GM21529 (cell line): ENCODE results near the gene RPTOR.
"Not testable (repeated sequence)": the region's sequence is repeated elsewhere in the genome, so short reads cannot be mapped to it uniquely, and the experiment has no call there.

Experiments
- ATAC-seq: cut with Tn5 transposase; IDR thresholded peaks from one replicate; pipeline ENCODE4 v1.9.1; 2021; ENCODE audit not compliant: unreplicated experiment

Gene RPTOR

DNA sequence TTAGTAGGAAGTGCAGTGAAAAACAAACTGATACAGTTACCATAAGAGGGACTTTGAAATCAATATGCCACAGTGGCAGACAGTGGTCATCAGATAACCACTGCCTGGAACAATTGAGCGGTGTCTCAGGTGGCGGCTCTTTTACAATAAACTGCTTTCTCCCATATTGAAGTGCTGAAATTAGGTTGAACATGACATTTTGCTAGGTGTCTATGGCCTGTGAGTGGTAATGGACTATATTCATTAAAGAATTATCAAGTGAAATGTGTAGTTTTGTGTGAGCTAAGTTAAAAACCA is 214.7 kb downstream of the RPTOR start:
- no peak for ATAC-seq

DNA sequence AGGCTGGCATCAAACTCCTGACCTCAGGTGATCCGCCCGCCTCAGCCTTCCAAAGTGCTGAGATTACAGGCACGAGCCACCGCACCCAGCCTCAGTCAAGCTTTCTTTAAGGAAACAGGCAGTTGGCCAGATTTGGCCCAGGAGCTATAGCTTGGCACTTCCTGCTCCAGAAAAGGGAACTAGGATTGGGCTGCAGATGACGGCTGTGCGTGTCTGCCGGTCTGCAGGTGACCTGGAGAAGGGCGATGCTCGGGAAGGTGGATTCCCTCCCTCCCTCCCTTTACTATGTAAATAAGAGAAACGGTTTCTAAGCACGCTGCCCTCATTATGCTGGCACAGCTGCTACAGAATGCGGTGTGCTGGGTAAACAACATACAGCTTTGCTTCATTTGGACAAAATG is 215.9 kb downstream of the RPTOR start:
- no peak for ATAC-seq

DNA sequence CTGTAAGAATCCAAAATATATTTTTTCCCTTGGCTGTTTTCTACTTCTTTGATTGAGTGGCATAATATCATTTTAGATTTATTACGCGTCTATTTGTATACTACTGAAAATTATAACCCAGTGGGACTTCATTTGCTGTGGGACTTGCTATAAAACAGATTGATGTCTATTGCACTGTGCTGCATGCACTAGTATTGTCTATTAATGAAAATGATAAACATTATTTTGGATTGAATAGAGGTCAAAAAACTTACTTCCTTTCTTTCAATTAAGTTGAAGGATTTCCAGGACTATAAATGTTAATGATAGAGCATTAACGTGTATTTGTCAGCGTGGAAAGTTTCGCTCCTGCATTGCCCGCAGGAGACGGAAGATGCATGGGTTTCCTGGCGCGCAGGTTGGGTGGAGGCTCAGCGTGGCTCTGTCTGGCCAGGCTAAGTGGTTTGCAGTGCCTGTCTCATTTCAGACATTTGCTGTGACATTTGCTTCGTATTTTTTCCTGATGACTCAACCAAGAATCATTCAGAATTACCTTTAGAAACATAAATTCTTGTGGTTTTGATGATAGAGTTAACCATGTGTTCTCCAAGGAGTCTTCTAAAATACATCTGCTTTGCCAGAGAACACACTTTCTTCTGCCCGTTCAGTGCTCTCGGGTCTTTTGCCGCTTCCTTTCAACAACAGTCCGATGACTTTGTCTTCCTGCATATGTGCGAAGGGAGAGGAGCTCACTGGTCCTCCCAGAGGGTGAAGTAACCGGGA is 216.7 kb downstream of the RPTOR start:
- no peak for ATAC-seq

DNA sequence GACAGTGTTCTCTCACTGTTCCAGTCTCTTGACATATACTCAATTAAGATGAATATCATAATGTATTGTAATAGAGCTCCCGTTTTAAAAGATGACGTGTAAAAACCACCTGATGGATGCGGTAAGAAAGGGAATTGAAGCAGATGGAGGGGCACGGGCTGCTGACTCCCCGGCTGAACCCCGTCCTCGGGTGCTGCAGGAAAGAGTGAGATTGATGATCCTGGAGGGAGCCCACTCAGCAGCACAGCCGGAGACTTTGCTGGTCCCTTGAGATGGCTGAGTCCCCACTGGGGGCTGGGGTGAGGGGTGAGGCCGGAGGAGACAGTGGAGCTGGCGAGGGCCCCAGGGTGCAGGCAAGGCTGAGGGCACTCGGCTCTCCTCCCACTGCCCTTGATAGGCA is 217.4 kb downstream of the RPTOR start:
- no peak for ATAC-seq

DNA sequence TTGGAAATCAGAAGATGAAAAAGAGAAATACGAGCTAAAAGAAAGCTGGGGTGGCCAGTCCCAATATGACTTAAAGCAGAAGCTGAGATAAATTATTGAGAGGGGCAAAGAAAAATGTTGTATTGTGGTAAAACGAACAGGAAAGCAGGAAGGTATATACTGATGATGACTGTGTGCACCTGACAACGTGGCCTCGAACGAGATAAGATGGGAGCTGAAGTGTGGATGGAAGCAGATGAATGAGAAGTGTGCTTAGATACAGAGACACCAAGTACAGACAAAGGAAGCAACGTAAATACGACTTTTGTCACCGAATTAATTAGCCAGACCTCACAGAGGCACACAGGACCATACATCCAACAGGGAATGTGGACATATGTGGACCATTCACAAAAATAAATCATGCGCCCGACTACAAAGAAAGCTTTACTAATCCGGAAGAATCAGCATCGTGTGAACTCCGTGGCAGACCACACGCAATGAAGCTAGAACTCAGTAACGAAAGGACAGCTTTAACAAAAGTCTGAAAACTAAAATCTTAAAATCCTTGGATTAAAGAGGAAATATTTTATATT is 218.7 kb downstream of the RPTOR start:
- no peak for ATAC-seq

DNA sequence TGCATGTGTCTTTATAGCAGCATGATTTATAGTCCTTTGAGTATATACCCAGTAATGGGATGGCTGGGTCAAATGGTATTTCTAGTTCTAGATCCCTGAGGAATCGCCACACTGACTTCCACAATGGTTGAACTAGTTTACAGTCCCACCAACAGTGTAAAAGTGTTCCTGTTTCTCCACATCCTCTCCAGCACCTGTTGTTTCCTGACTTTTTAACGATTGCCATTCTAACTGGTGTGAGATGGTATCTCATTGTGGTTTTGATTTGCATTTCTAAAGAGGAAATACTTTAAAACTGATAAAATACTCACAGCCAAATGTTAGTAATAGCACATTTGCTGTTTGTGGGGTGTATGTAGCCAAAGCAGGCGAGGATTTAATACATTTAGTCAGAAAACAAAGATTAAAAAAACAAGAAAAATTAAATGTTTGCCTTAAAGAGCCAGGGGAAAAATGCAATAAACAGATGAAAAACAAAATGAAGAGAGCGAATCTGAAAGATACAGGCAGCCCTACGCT is 220.0 kb downstream of the RPTOR start:
- not testable (repeated sequence) for ATAC-seq

DNA sequence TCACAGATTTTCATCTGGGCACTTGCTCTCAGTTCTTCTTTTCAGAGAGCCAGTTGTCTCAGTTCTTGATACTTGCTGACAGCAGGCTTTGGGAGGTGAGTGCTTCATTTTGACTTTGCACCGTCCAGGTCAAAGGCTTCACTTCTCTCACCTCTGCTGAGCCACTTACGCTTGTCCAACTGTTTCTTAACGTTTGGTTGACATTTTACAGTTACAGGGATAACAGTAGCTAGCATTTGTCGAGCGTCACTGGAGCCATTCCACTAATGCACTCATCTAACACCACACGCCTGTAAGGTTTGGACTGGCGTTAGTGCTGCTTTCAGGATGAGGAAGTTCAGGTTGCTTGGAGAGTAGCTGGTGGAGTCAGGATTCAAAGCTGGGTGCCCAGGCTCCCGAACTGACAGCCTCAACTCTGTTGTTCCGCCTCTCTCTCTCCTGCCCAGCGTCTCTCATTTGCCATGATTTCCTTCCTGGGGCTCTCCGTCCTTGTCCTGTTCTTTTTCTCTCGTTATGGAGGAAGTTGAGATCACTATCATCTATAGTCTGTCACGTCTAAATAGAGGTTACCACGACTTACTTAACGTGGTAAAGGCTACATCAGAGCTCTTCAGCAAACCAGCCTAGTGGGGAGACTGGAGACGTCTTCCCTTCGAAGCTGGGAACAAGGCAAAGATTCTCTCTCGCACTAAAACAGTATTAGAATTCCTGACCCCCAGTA is 220.8 kb downstream of the RPTOR start:
- ATAC-seq, result peak; percentile 77

DNA sequence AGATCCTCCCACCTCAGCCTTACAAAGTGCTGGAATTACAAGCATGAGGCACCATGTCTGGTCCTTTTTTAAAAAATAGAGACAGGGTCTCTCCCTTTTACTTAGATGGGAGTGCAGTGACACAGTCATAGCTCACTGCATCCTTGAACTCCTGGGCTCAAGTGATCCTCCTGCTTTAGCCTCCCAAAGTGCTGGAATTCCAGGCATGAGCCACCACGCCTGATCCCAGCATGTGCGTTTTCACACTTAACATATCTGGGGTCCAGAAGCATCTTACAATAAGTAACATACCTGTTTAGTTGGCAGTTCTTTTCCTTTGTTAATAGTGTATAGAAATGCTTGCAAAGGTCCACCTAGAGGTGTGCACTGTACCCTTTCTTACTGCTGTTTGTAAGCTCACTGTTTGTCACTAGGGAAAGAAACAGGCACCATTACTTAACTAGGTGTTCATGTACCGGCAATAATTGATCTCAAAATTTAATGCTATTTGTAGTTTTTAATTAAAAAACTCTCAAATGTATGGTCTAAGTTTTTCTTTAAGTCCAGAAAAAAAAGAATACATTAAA is 221.7 kb downstream of the RPTOR start:
- ATAC-seq, result no peak

DNA sequence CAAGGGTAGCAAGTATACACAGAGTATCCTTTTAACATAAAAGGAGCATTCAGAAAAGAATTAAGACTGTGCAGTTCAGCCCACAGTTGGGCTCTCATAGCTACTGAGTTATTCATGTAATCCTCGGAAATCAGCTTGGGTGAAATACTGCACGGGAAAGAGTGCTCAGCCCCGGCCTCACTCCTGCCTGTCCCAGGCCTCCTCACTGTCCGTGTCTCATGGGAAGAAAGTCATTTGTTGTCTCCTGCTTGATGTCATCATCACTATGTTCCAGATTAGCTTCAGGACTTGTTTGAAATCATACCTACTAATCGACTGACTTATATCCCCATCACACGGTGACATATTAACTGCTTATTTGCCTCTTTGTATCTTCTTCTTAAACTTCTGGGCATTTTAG is 223.8 kb downstream of the RPTOR start:
- ATAC-seq, result no peak

DNA sequence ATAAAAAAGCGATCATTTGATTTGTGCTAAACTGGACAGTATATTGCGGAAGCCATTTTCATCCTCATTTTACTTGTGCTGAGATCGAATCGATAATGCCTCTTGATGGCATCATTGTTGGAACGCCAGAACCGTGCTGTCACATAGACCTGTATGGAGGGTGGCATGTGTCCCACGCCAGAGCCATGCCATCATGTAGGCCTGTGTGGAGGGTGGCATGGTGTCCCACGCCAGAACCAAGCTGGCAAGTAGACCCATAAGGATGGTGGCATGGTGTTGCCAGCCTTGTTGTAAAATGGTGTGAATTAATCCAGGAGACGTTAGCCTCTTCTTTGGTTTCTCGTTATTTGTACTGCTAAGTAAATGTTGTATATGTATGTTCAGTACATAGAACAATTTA is 224.3 kb downstream of the RPTOR start:
- no peak for ATAC-seq

DNA sequence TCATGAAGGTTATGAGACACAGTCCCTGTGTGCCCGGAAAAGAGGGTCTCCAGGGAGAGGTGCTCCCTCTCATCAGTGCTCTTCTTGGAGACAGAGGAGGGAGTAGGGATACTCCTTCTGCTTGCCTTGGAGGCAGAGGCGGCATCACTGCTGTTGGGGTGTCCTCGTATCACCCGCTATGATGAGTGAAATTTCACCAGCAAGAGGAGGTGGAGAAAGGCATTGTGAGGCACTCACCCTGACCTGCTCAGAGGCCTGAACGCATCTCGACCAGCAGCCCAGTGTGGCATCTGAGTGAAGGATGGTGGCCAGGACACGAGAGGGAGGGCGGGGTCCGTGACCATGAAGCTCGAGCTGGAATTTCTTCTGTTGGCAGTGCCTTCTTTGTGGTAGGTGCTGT is 224.9 kb downstream of the RPTOR start:
- no peak for ATAC-seq

DNA sequence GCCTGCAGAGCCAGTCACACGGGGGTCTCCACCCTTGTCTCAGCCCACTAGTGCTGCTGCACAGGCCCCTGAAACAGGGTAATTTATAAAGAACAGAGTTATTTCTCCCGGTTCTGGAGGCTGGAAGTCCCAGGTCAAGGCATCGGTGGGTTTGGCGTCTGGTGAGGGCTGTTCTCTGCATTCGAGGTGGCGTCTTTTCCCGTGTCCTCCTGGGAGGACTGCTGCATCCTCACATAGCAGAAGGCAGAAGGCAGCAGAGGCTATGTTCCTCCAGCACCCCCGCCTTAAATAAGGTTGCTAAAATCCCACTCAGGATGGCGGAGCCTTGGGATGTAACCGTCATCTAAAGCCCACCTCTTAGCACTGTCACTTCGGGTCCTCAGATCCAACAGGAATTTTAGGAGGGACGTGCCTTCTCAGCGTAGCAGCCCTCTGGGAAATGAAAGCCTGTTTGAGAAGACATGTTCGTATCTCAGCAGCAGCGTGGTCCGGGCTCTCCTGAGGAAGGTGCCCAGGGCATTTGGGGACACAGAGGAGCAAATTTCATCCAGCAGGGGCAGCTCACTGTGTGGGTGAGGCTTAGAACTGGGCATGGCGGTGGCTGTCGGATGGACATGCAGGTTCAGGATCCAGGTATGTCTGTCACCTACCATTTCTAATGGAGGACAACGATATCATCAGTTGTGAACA is 225.4 kb downstream of the RPTOR start:
- ATAC-seq, result no peak

DNA sequence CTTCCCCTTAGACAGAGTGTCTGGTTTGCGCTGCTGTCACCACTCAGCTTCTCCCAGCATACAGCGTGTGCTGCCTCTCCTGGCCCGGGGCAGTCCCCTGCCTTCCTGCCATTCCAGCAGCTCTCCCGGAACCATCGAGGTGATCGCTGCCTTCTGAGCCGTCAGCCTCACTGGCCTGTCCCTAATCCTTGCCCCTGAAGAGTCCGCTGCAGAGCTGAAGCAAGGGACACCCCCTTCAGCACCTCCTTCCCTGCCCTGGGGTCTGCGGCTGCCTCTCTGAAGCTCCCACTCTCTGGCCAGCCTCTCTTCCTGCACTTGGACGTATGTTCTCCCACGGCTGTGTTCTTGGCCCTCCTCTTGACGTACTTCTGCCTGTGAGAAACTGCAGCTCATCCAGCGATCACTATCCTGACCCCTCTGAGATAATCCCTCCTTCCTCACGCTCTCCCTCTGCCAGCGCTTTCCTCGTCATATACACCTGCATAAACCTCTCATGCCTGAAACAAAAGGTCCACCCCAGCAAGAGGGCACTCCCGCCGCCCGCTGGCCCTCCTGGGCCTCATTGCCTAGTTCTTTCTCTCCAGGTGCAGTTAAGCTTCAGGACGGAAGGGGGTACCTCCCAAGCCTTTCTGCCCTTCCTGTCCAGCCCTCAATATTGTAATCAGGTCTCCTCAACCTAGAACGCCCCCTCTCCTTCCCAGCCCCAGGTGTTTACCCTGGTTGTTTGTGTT is 226.4 kb downstream of the RPTOR start:
- ATAC-seq, result no peak

DNA sequence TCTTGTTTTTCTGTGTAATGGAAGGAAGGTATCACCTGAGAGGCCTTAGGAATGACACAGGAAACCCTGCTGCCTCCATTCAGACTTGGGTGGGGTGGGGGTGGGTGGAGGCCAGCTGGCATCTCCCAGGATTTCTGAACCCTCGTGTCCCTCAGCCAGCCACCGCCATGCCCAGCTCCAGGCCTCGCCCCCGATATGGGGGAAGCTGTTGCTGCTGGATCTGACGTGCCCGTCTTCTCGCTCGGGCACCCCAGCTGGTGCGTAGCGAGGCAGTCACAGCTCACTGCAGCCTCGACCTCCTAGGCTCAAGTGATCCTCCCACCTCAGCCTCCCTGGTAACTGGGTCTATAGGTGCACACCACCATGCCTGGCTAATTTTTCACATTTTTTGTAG is 227.0 kb downstream of the RPTOR start:
- no peak for ATAC-seq

DNA sequence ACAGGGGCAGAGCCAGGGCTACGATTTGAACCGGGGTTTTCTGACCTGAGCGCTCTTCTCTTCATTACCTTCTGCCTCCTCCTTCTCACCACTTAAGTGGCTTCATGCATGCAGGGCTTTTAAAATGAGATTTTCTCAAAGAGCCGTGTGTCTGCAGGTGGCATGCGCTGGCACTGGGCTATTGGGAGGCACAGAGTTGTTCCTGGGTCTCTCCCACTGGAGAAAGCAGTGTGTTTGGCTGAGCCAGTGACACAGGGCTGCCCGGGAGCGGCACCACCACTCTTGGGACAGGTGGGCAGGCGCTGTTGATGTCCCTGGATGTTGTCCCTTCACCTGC is 228.2 kb downstream of the RPTOR start:
- ATAC-seq, result no peak

DNA sequence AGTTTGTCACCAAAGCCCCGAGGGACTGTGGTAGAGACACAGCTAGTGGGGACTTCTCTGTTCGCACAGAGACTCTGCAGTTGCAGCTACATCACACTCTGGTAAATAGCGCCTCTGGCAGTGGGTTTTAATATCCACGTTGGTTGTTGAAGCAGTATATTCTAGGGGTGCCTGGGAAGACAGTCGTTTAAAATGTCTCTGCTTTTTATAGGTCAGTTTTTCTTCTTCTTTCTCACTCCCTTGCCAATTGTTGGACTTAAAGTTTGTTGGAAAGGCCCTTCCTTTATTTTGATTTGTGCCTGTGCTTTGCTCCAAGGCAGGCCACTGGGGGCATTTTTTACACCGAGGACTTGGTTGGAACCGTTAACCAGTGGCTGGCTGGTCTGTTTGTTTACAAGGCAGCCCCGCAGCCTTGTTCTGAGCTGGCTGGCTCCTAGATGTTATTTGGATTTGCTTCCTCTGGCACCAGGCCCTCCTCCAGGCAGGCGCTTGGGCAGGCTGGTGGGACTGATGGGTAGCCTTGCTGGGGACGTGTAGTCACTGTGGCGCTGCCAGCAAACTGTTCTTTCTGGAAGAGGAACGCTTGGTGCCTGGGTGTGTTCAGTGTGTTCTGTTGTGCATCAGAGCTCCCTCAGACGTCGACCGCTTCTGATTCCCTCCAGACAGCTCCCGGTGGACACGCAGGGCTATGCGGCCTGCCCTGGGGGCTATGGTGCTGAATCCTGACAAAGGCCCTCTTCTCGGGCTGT is 228.8 kb downstream of the RPTOR start:
- ATAC-seq, result no peak

DNA sequence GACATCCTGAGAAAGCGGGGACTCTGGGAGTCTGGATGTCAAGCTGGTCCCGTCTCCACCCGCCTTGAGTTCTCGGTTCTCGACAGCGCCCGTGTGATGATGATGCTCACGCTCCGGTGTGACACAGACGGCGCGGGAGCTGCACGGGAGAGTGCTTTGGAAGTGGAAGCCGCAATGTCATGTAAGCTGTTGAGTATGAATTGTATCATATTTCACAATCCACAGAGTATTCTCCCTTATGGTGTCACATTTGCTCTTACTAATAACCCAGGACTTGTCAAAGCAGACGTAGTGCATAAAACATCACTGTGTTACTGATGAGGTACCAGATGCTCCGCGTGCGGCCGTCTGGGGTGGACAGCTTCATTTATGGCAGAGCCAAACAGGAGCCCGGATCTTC is 229.5 kb downstream of the RPTOR start:
- ATAC-seq, result no peak

DNA sequence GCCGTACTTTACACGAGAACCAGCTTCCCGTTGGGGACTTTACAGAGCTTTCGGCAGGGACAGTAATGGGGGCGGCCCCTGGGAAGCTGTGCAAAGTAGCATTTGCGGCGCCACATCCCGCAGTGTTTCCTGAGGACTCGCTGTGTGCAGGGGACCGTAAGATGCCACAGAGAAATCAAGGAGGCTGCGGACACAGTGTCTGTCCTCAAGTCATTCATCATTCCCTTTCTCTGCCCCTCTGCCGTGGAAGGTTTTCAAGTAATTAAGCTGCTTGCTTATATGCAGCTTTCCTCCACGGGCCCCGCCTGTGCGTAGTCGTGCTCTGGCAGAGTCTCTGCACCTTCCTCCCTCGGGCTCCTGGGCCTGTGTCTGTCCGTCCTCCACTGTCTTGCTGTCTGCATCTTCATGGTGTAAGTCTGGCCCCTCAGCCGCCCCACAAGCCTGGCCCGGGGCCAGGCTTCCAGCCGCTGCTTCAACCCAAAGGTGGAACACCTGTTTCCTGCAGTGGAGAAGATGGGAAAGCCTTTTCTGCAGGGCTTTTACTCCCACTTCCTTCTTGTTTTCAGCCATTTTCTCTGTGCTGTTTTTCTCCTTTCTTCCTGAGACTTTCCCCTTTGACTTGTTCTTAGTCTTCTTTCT is 230.1 kb downstream of the RPTOR start:
- no peak for ATAC-seq

DNA sequence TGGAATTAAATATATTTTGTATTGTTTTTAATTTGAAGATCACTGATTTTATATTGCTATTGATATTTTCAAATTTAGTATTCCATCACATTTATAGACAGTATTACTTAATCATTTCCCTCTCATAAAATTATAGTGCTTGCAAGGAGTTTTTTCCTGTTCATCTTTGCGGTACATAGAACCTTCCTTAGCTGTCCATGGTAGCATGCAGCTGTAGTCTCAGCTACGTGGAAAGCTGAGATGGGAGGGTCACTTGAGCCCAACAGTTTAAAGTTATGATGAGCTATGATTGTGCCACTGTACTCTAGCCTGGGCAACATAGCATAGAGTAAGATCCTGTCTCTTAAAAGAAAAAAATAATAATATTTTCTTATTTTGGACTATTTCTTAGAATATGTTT is 231.2 kb downstream of the RPTOR start:
- no peak for ATAC-seq

DNA sequence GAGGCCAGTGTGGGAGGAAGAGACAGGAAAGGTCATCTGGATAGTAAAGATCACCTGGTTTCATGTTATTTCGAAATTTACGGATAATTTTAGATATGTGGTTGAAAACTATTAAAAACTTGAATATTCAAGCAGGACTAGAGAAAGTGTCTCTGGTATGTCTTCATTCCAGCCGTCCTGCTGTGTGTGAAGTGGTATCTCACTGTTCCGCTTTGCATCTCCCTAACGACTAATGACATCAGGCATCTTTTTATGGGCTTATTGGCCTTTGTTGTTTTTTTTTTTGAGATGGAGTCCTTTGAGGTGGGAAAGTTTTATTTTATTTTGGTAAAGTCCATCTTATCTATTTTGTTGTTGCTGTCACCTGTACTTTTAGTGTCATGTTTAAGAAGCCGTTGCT is 232.6 kb downstream of the RPTOR start:
- ATAC-seq, result no peak
